ENCODE results near the gene LURAP1L. TPM values are rescaled to one million over a fixed set of nuclear protein-coding genes. Genes with fewer than 3 reads are reported as not detected.

LURAP1L gene
- total and polyA plus RNA-seq, 8 donors: 6.5 to 21.1 (median 12.2) TPM

DNA sequence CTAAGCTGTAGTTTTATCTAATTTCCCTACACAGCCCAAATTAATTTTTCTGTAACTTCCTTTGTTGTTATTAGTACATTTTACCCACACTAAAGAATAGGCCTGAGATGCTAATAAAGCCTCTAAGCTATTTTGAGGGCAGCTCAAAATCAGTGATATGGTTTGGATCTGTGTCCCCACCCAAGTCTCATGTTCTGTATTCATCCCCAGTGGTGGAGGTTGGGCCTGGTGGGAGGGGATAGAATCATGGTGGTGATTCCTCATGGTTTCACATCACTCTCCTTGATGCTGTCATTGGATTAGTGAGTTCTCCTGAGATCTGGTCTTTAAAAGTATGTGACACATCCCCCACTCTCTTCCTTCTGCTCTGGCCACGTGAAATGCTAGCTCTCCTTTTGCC, 27.3 kb downstream of the LURAP1L start:
- no peaks in the 10 kb centered on the region for H3K27me3 ChIP-seq
- intact Hi-C loops (cut with DNase I): no loop called here
- no peak overlapping the region for H3K4me3 ChIP-seq
- DNase-seq: no peak
- ATAC-seq: no peak
- 77 to 93% methylated on average over 1 of the region's 1 CpG for WGBS, 2 donors
- H3K4me1 ChIP-seq: no peaks in the 10 kb centered on the region
- no peaks in the 10 kb centered on the region for H3K9me3 ChIP-seq
- no peak for FAIRE-seq
- no peak overlapping the region for H3K27ac ChIP-seq
- TF ChIP-seq, protein P1, sequence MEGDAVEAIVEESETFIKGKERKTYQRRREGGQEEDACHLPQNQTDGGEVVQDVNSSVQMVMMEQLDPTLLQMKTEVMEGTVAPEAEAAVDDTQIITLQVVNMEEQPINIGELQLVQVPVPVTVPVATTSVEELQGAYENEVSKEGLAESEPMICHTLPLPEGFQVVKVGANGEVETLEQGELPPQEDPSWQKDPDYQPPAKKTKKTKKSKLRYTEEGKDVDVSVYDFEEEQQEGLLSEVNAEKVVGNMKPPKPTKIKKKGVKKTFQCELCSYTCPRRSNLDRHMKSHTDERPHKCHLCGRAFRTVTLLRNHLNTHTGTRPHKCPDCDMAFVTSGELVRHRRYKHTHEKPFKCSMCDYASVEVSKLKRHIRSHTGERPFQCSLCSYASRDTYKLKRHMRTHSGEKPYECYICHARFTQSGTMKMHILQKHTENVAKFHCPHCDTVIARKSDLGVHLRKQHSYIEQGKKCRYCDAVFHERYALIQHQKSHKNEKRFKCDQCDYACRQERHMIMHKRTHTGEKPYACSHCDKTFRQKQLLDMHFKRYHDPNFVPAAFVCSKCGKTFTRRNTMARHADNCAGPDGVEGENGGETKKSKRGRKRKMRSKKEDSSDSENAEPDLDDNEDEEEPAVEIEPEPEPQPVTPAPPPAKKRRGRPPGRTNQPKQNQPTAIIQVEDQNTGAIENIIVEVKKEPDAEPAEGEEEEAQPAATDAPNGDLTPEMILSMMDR (IDR thresholded peaks at IDR 0.05): no peak
- no peaks in the 10 kb centered on the region for H3K36me3 ChIP-seq

DNA sequence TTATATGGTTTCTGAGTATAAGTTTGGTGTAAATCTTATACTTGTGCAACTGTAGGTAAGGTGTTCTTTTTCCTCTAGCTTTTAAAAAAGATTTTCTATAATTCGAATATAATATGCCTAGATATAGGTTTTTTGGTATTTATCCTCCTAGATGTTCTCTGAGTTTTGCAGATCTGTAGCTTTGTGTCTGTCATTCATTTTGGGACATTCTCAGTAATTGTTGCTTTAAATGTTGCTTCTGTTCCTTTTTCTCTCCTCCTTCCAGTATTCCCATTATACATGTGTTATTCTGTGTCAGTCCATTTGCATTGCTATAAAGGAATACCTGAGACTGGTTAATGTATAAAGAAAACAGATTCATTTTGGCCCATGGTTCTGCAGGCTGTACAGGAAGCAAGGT, 33.7 kb downstream of the LURAP1L start:
- intact Hi-C loops (cut with DNase I): no loop called here
- no peaks in the 10 kb centered on the region for H3K27me3 ChIP-seq
- FAIRE-seq (no peak), ATAC-seq (no peak), DNase-seq (no peak)
- no peak overlapping the region for H3K27ac ChIP-seq
- 91 to 93% methylated on average over 1 of the region's 1 CpG for WGBS, 2 donors
- TF ChIP-seq, protein P1 (IDR thresholded peaks at IDR 0.05): no peak
- H3K4me1 ChIP-seq: peaks cover 2 to 14% (median 6%) of the 10 kb centered on the region in 3 donors
- no peak overlapping the region for H3K4me3 ChIP-seq
- H3K9me3 ChIP-seq: no peaks in the 10 kb centered on the region
- H3K36me3 ChIP-seq: no peaks in the 10 kb centered on the region

DNA sequence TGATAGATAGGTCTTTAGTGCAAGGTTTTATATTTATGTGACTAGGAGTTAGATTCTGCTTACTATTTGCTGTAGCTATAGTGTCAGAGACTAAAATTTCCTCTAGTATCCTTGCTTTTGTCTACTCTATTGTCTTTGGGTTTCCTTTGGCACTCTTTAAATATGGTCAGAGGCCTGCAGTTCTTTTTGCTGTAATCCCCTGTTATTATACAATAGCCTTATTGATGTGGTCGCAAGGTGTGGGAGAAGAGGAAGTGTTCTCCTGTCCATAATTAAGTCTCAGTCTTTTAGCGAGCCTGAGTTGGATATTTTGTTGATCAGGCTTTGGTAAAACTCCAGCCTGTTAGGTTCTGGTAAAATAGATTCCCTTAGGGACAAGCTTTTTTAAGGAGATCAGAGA, 34.9 kb downstream of the LURAP1L start:
- 64 to 67% methylated on average over 2 of the region's 2 CpGs for WGBS, 2 donors
- Histone ChIP-seq H3K36me3 (no peaks in the 10 kb centered on the region), H3K4me3 (no peak overlapping the region), H3K27me3 (no peaks in the 10 kb centered on the region), H3K9me3 (no peaks in the 10 kb centered on the region), H3K4me1 (peaks cover 6 to 21% (median 12%) of the 10 kb centered on the region in 3 donors), H3K27ac (peak overlapping the region in 2 of 4 donors; percentile 17 to 40)
- intact Hi-C loops (cut with DNase I): no loop called here
- FAIRE-seq: no peak
- ATAC-seq: no peak
- TF ChIP-seq, protein P1 (IDR thresholded peaks at IDR 0.05): no peak
- DNase-seq: no peak

DNA sequence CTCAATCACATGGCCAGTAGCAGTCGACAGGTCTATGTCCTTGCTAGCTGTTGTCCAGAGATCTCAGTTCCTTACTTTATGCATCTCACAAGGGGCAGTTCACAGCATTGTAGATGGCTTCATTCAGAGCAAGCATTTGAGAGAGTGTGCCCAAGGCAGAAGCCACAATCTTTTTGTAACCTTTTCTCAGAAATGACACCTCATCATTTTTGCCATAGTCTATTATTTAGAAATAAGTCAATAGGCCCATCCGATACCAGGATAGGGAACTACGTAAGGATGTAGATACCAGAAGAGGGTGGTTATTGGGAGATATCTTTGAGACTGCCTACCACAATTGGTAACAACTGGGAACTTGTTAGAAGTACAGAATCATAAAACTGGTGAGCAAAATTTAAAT, 37.1 kb downstream of the LURAP1L start:
- H3K4me1 ChIP-seq: peaks cover 19 to 39% (median 27%) of the 10 kb centered on the region in 3 donors
- FAIRE-seq (no peak), DNase-seq (no peak), ATAC-seq (no peak)
- peak overlapping the region in 2 of 4 donors; percentile 76 to 85 for H3K27ac ChIP-seq
- H3K27me3 ChIP-seq: no peaks in the 10 kb centered on the region
- 94 to 97% methylated on average over 3 of the region's 3 CpGs for WGBS, 2 donors
- TF ChIP-seq, protein P1 (IDR thresholded peaks at IDR 0.05): no peak
- H3K4me3 ChIP-seq: no peak overlapping the region
- intact Hi-C loops (cut with DNase I): no loop called here
- H3K9me3 ChIP-seq: no peaks in the 10 kb centered on the region
- no peaks in the 10 kb centered on the region for H3K36me3 ChIP-seq

DNA sequence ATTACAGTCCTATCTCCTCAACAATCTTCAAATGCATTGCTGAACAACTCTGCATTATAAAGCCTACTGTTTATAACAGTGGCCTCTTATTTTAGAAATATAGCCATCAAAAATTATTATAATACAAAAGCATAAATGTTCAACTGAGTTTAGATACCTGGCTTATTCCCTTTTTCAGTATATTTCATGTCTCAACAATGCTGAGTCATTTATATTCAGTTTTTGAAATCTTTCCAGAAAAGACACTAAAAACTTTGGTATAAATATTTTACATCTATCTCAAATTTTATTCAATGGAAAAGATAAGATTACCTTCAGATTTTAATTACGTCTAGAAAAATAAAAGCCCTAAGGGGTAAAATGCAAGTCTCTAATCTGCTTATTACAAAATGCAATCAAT, 37.9 kb downstream of the LURAP1L start:
- H3K27ac ChIP-seq: peak overlapping the region in 2 of 4 donors; percentile 76 to 85
- H3K4me3 ChIP-seq: no peak overlapping the region
- peaks cover 23 to 44% (median 33%) of the 10 kb centered on the region in 3 donors for H3K4me1 ChIP-seq
- FAIRE-seq: no peak
- no peaks in the 10 kb centered on the region for H3K27me3 ChIP-seq
- H3K9me3 ChIP-seq: no peaks in the 10 kb centered on the region
- WGBS, 2 donors: 16 to 37% methylated on average over 1 of the region's 1 CpG
- no peak for DNase-seq
- intact Hi-C loops (cut with DNase I): no loop called here
- no peak for ATAC-seq
- H3K36me3 ChIP-seq: no peaks in the 10 kb centered on the region
- TF ChIP-seq, protein P1 (IDR thresholded peaks at IDR 0.05): no peak

Data from pancreas (tissue), 10 donors.